T-helper 17 cell (primary cell): ENCODE results near the gene ARHGEF28. TPM values are rescaled to one million over a fixed set of nuclear protein-coding genes. Genes with fewer than 3 reads are reported as not detected.

Experiments
- ATAC-seq: fragments of 150-1000 bp; cut with Tn5 transposase; 2 replicates; pipeline ENCODE4 v1.10.0; 2021; ENCODE audit warnings: mild to moderate bottlenecking, moderate library complexity
- DNase-seq, 3 donors: peaks; one replicate each; pipeline versions ENCODE4 v3.0.0 to v3.0.0-alpha.2; 2020 to 2021
- H3K9me3 ChIP-seq: one replicate; pipeline ENCODE4 v1.7.0; 2013; ENCODE audit warnings: low read length, mild to moderate bottlenecking; ENCODE audit not compliant: control insufficient read depth, poor library complexity, severe bottlenecking
- H3K27ac Mint-ChIP-seq: one replicate; pipeline ENCODE4 v1.8.0; 2022; ENCODE audit warnings: mild to moderate bottlenecking, moderate library complexity, mixed read lengths
- H3K27me3 Mint-ChIP-seq: one replicate; pipeline ENCODE4 v1.8.0; 2022; ENCODE audit warnings: mixed read lengths
- H3K36me3 Mint-ChIP-seq: one replicate; pipeline ENCODE4 v1.8.0; 2022; ENCODE audit warnings: low read depth, mixed read lengths
- H3K4me1 Mint-ChIP-seq: one replicate; pipeline ENCODE4 v1.8.0; 2022; ENCODE audit warnings: mild to moderate bottlenecking, mixed read lengths
- H3K4me3 Mint-ChIP-seq: one replicate; pipeline ENCODE4 v1.8.0; 2022; ENCODE audit warnings: mild to moderate bottlenecking, moderate library complexity, mixed read lengths
- total RNA-seq, 4 donors: library from RNA in 2 of 4; stranded (reverse) in 2 of 4; gene quantifications; one replicate each; pipeline ENCODE4 v1.2.3 and lab custom pipeline; 2022 to 2026

Gene ARHGEF28
- total RNA-seq, 2 donors from 2014 or later: 0.05 to 0.16 TPM

DNA sequence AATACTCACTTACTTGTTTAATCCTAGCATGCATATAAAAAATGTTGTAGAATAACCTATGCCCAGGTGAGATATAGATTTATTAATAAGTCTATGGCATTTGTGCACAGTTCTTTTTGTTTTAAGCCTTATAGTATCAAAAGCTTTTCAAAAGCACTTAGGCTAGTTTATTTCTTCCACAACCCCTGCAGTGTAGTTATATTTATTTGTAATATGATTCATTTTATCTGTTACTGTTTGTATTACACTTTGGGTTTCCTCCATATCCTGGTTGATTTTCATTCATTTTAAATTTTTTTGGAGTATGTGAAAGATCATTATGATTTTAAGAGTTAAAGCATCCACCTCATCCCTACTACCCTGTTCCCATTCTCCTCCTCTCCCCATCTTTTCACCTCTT is 18.8 kb upstream of the ARHGEF28 start:
- H3K4me1 Mint-ChIP-seq: peaks cover 3% of the 10 kb centered on the region
- no peak for ATAC-seq
- no peak overlapping the region for H3K4me3 Mint-ChIP-seq

DNA sequence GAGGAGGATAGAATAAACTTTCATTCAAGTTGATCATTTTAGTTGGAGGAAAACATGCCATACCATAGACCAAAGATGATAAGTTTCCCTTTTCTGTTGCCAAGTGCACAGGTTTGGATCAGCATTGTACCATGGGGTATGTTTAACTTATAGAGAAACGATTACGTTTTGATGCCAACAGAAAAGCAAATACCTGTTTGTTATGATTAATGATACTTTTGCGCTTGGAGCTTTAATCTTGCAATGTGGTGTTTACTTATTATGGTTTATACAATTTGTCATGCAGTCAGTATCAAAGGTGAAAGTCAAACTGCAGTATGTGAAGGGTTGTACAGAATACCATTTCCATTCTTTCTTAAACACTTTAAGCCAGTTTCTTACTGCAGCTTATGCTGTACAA is 13.2 kb upstream of the ARHGEF28 start:
- Mint-ChIP-seq H3K4me3 (no peak overlapping the region), H3K36me3 (no peaks in the 10 kb centered on the region), H3K27ac (no peak overlapping the region), H3K27me3 (peaks cover 52% of the 10 kb centered on the region), H3K4me1 (no peaks in the 10 kb centered on the region)
- no peaks in the 10 kb centered on the region for H3K9me3 ChIP-seq
- DNase-seq: no peak
- ATAC-seq: no peak

More for the DNA sequence above, 18.8 kb upstream of the ARHGEF28 start:
- Mint-ChIP-seq H3K27ac (no peak overlapping the region), H3K27me3 (peaks cover 43% of the 10 kb centered on the region), H3K36me3 (no peaks in the 10 kb centered on the region)
- no peaks in the 10 kb centered on the region for H3K9me3 ChIP-seq
- DNase-seq: no peak

DNA sequence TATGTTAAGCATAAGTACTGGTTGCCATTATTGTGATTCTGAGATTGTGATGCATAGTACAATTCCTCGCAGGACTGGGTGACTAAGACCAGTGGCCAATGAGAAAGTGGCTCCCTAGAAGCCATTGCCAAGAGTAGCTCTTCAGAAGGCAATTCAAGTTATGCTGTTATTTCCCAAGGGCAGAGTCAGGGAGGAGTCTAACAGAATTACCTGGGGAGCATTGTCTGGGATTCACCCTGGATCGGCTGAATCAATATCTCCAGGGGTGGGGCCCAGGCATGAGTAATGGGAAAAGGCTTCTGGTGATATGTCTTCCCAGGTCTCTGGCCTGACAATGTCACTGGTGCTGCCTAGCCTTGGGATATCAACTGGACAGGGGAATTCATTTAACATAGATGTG is 10.9 kb upstream of the ARHGEF28 start:
- DNase-seq (no peak), ATAC-seq (no peak)
- H3K27me3 Mint-ChIP-seq: peaks cover 58% of the 10 kb centered on the region
- peaks cover 4% of the 10 kb centered on the region for H3K4me1 Mint-ChIP-seq
- H3K27ac Mint-ChIP-seq: no peak overlapping the region
- no peak overlapping the region for H3K4me3 Mint-ChIP-seq
- H3K9me3 ChIP-seq: no peaks in the 10 kb centered on the region
- no peaks in the 10 kb centered on the region for H3K36me3 Mint-ChIP-seq

DNA sequence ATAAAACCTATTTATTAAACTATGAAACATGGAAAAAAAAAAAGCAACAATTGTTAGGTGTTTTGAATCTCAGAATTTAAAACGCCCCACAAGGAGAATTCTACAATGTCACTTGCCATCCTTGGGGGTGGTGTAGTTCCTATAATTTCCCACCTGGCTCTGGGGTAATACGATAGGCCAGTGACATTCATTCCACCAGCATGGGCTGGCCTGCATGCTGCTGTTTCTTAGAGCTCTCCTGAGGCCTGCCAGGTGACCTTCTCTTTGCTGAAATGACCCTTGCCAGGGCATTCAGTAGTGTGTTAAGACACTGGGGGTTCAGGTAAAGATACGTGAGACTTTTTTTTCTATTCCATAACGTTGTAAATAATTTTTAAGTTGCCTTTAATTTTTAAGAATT is 10.0 kb upstream of the ARHGEF28 start:
- Mint-ChIP-seq H3K27me3 (peaks cover 56% of the 10 kb centered on the region), H3K4me1 (peaks cover 4% of the 10 kb centered on the region), H3K36me3 (no peaks in the 10 kb centered on the region), H3K27ac (no peak overlapping the region), H3K4me3 (no peak overlapping the region)
- ATAC-seq (no peak), DNase-seq (no peak)
- no peaks in the 10 kb centered on the region for H3K9me3 ChIP-seq

DNA sequence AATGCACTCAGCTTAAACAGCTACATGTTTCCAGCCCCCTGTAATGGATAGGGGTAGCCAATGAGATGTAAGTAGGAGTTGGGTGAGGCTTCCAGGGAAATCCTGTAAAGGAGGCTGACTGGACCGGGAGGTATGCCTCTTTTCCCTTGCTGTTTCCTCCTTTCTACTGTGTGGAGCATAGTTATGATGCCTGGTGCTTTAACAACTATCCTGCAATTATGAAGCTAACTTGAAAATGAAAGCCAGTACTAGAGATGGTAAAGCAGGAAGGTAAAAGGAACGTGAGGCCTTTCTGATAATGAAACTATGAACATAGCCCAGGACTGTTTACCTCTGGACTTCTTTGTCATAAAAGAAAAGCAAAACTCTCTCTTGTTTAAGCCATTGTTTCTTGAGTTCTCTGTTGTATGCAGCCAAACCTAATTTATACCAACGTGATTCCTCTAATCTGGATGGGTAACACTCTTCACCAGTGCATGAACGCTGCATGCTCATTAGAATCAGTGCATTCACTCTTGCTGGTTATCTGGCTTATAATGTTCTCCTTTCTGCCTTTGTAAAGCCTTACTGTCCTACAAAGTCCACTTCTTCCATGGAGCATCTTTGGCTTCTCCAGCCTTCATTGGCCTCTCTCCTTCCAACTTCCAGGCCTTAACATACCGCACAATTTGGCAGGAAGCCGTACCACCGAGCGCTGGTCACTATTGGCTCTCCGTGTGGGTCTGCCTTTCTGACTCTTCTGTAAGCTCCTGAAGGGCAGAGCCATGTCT is 8.3 kb upstream of the ARHGEF28 start:
- ATAC-seq: no peak
- no peaks in the 10 kb centered on the region for H3K36me3 Mint-ChIP-seq
- H3K9me3 ChIP-seq: no peaks in the 10 kb centered on the region
- no peak for DNase-seq
- H3K27ac Mint-ChIP-seq: no peak overlapping the region
- H3K27me3 Mint-ChIP-seq: peaks cover 44% of the 10 kb centered on the region
- no peak overlapping the region for H3K4me3 Mint-ChIP-seq
- peaks cover 4% of the 10 kb centered on the region for H3K4me1 Mint-ChIP-seq

DNA sequence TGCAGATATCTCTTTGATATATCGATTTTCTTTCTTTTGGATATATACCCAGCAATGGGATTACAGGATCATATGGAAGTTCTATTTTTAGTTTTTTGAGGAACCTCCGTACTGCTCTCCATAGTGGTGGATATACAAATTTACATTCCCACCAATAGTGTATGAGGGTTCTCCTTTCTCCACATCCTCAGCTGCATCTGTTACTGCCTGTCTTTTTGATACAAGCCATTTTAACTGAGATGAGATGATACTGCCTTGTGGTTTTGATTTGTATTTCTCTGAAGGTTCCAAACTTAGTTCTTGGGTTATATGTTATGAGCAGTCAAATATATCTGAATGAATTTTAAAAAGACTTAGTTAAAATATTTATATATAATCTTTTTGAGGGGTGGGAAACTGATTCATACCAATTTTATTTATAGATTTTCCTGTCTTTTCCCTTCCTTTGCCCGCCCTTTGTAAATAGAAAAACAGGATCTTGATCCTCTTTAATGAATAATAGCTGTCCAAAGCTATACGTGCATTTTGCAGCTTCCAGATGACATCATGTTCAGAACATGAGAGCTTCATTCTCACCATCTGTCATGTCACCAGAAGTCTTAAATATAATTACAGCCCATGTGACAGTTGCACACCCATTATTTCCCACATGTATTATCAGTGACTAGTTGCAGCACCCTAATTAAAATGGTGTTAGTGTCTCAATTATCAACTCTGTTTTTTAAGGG is 6.2 kb upstream of the ARHGEF28 start:
- Mint-ChIP-seq H3K27me3 (peaks cover 42% of the 10 kb centered on the region), H3K4me3 (no peak overlapping the region), H3K27ac (no peak overlapping the region), H3K36me3 (no peaks in the 10 kb centered on the region), H3K4me1 (peaks cover 5% of the 10 kb centered on the region)
- ATAC-seq (no peak), DNase-seq (no peak)
- H3K9me3 ChIP-seq: no peaks in the 10 kb centered on the region

DNA sequence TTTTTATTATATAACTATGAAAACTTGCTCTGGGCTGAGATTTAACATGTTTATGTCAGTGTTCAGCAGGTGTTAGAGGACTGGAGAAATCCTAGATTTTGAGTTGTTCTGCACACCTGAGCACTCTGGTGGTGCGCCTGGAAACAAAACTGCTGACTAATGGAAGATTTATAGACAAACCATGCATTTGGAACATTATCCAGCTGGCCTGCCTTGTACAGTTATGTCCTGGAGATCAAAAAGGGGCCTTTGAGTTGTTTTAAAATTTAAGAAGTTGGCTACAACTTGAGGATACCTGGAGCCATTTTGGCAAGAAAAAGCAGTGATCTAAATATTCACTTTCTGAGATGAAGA is 5.7 kb upstream of the ARHGEF28 start:
- no peaks in the 10 kb centered on the region for H3K9me3 ChIP-seq
- no peak for ATAC-seq
- Mint-ChIP-seq H3K4me3 (no peak overlapping the region), H3K36me3 (no peaks in the 10 kb centered on the region), H3K27ac (no peak overlapping the region), H3K4me1 (peaks cover 5% of the 10 kb centered on the region), H3K27me3 (peaks cover 39% of the 10 kb centered on the region)
- DNase-seq: no peak

DNA sequence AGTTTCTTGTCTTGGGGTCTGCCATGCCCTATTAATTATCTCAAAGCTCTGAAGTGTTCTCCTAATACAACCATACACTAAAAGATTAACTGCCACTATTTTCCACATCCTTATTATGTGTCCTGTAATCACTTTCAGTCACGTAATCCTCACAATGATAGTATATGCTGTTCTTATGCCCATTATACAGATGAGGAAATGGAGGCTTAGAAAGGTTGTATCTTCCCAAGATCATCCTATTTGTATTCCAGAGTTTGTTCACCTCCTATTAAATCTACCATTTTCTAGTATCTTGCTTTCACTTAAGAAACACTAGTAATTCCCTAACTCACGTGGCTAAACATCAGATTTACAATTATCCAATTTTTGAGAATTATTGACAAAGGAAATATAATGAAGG is 2.9 kb upstream of the ARHGEF28 start:
- Mint-ChIP-seq H3K36me3 (no peaks in the 10 kb centered on the region), H3K27ac (no peak overlapping the region), H3K27me3 (peaks cover 51% of the 10 kb centered on the region), H3K4me1 (peaks cover 3% of the 10 kb centered on the region), H3K4me3 (no peak overlapping the region)
- no peak for ATAC-seq
- H3K9me3 ChIP-seq: no peaks in the 10 kb centered on the region
- no peak for DNase-seq

DNA sequence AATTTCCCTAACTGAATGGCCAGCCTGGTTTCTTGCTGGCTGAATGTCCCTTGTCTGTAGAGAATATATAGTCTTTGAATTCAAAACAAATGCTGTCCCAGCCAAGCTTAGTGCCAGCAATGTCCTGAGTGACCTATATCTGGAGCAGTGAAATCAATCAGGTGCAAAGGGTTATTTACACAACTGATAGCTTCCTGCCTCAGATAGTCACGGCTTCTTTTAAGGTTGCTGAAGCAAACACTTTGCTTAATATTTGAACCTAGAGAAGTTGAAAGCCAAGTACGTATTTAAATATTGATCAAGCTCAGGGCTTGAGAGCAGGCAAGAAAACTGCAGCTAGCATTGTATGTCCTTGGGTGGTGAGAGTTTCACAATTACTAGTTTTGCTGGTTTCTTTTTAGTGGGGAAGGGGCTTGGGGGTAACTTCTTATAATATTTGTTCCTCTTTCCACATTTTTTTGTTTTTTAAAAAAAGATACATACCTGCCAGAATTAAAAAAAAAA is 2.0 kb upstream of the ARHGEF28 start:
- Mint-ChIP-seq H3K4me1 (peaks cover 2% of the 10 kb centered on the region), H3K27me3 (peaks cover 56% of the 10 kb centered on the region), H3K27ac (no peak overlapping the region), H3K4me3 (no peak overlapping the region), H3K36me3 (peaks cover under 1% of the 10 kb centered on the region)
- H3K9me3 ChIP-seq: no peaks in the 10 kb centered on the region
- DNase-seq: no peak
- ATAC-seq: no peak

DNA sequence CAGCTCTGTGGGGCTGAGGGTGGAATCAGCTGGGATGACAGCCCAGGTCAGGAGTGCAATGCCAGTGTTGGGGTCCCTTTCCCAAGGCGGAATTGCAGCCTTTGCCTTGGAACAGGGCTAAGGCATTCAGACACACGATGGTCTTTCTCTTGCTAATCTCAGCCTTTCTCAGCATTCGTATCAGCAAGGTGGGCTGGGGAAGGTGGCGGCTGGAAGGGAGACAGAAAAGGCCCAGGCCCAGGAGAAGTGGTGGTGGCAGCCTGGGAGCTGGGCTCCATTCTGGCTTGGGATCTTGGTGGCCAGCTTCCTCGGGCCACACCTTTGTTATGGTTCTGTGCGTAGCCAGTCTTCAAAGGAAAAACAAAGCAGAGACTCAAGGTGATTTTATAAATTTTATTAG is 1.1 kb upstream of the ARHGEF28 start:
- H3K27me3 Mint-ChIP-seq: peaks cover 53% of the 10 kb centered on the region

DNA sequence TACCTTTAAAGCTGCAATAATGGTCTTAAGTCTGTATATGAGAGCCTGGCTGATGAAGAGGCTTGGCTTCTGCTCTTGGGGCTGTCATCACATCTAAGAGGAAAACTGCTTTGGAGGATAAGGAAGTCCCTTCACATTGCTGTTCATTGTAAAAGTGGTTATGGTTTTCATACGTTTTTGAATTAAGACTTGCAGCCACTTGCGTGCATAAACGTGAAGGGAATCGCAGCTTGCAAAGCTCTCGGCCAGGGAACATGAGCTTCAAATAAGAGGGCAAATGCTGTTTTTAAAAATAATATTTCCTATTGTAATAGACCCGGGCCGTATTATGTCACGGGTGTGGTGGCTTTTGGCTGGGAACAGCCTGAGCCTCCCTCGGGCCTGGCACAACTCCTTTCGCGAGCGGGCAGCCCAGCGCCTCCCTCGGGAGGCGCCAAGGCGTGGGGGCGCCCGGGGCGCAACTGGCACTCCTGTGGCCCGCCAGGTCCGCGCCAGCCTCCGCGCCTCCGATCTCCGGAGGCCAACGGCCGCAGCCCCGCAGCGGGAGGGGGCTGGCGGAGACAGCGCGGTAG is 538 bp upstream of the ARHGEF28 start:
- DNase-seq: no peak
- Mint-ChIP-seq H3K27me3 (peaks cover 47% of the 10 kb centered on the region), H3K36me3 (peaks cover 2% of the 10 kb centered on the region), H3K27ac (no peak overlapping the region), H3K4me1 (peaks cover 2% of the 10 kb centered on the region), H3K4me3 (peak overlapping the region; percentile 72)
- no peaks in the 10 kb centered on the region for H3K9me3 ChIP-seq
- no peak for ATAC-seq

More for the DNA sequence above, 1.1 kb upstream of the ARHGEF28 start:
- Mint-ChIP-seq H3K36me3 (peaks cover 2% of the 10 kb centered on the region), H3K4me3 (no peak overlapping the region), H3K27ac (no peak overlapping the region), H3K4me1 (peaks cover 2% of the 10 kb centered on the region)
- H3K9me3 ChIP-seq: no peaks in the 10 kb centered on the region
- ATAC-seq (no peak), DNase-seq (no peak)

DNA sequence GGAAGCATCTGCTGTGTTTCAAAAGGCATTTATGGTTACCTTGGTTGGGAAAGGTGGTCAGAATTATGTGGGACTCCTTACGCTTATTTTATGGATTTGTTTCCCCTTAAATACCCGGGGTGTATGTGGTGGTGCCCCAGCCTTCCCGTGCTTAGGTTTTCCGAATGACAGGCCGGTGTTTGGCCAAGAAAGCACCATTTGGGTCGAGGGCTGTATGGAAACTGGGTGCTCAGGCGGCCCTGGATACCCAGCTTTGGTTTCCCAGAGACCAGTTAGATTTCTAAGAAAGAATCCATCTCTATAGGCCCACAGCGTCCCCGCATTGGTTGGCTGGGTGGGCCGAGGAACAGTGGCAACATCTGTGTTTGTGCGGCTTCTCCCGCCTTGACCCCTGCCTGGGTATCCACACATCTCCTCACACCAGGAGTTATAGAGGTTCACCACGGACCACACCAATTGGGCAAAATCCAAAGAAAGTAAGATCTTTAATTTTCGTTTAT is 868 bp downstream of the ARHGEF28 start:
- Mint-ChIP-seq H3K27ac (no peak overlapping the region), H3K4me3 (peak overlapping the region; percentile 39), H3K27me3 (peaks cover 52% of the 10 kb centered on the region), H3K36me3 (peaks cover 2% of the 10 kb centered on the region), H3K4me1 (peaks cover 2% of the 10 kb centered on the region)
- no peaks in the 10 kb centered on the region for H3K9me3 ChIP-seq
- ATAC-seq (no peak), DNase-seq (no peak)

DNA sequence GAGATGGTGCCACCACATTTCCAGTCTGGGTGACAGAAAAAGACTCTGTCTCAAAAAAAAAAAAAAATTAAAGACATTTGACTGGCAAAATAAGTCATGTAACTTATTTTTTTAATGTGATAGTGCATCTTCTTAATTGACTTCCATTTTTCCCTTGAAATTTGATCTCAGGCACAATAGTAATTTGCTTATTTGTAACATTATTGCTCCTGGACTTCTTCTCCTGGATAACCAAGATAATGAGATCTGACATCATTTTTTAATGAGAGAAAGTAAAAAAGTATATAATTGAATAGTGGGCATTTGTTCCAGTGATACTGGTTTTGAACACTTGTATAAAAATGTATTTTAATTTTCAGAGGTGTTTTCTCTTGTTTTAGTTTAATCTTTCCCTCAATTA is 3.5 kb downstream of the ARHGEF28 start:
- DNase-seq: no peak
- Mint-ChIP-seq H3K27ac (no peak overlapping the region), H3K36me3 (peaks cover 2% of the 10 kb centered on the region), H3K4me3 (no peak overlapping the region), H3K27me3 (peaks cover 38% of the 10 kb centered on the region), H3K4me1 (no peaks in the 10 kb centered on the region)
- no peak for ATAC-seq
- H3K9me3 ChIP-seq: no peaks in the 10 kb centered on the region
